Kidney (tissue), 14 donors: ENCODE results near the gene CLEC16A. TPM values are rescaled to one million over a fixed set of nuclear protein-coding genes. Genes with fewer than 3 reads are reported as not detected.

ENCODE experiments used
- DNase-seq, 5 donors: peaks; one replicate each; pipeline ENCODE4 v3.0.0-alpha.2; 2013 to 2020
- FAIRE-seq: peaks from 2 replicates; lab custom pipeline; 2012; peaks lifted over from hg19 to GRCh38; lab: Jason Lieb, UNC
- H3K27ac ChIP-seq, 2 donors: one replicate each; pipeline ENCODE4 v1.7.0; 2013; ENCODE audit warnings: low read depth in 2 of 2, low read length in 2 of 2, inconsistent platforms in 1 of 2
- H3K27me3 ChIP-seq: one replicate; pipeline ENCODE4 v1.7.1; 2013; ENCODE audit warnings: low read length, inconsistent platforms; ENCODE audit not compliant: control insufficient read depth, insufficient read depth
- H3K36me3 ChIP-seq, 3 donors: one replicate each; pipeline versions ENCODE4 v1.7.0 to v1.7.1; 2013; ENCODE audit warnings: low read length in 3 of 3, control low read depth in 1 of 3, inconsistent platforms in 1 of 3; ENCODE audit not compliant: insufficient read depth in 3 of 3, control insufficient read depth in 2 of 3
- H3K4me1 ChIP-seq, 3 donors: one replicate each; pipeline versions ENCODE4 v1.7.0 to v1.7.1; 2013; ENCODE audit warnings: low read length in 3 of 3, inconsistent platforms in 1 of 3, low read depth in 1 of 3; ENCODE audit not compliant: control insufficient read depth in 2 of 3, insufficient read depth in 2 of 3
- H3K4me3 ChIP-seq, 3 donors: one replicate each; pipeline versions ENCODE4 v1.7.0 to v1.8.1; 2013; ENCODE audit warnings: low read length in 3 of 3, control low read depth in 1 of 3, inconsistent platforms in 1 of 3
- H3K9ac ChIP-seq, 3 donors: one replicate each; pipeline versions ENCODE4 v1.7.0 to v1.7.1; 2013; ENCODE audit warnings: low read length in 3 of 3, control low read depth in 1 of 3, inconsistent platforms in 1 of 3
- H3K9me3 ChIP-seq, 3 donors: one replicate each; pipeline versions ENCODE4 v1.7.0 to v1.7.1; 2013; ENCODE audit warnings: low read length in 3 of 3, control low read depth in 1 of 3, inconsistent platforms in 1 of 3; ENCODE audit not compliant: control insufficient read depth in 2 of 3, insufficient read depth in 1 of 3
- intact Hi-C: fragments of 100-400 bp; cut with DNase I; formaldehyde crosslinking; loops from one replicate; pipeline ENCODE4 v1.11.1; 2022
- polyA plus RNA-seq: library from polyadenylated mRNA; stranded (reverse); fragments of 350-450 nt; fragmentation: Illumina TruSeq; extraction: RNeasy Lipid Tissue Mini Kit (QIAGEN cat#74804); gene quantifications from one replicate; pipeline ENCODE4 v1.2.3, GENCODE V29; 2014; ENCODE audit warnings: low read depth, low replicate concordance; ENCODE audit not compliant: insufficient read depth
- total RNA-seq: library from RNA; stranded (reverse); fragmentation: NEBNext Ultra II Directional; extraction: Animal tissue kit (Norgen Biotek cat#: 25700); gene quantifications from one replicate; pipeline ENCODE4 v1.2.1, GENCODE V29; 2021
- TF ChIP-seq, protein P1 (sequence below): IDR thresholded peaks from 3 replicates; pipeline ENCODE4 v1.5.1; 2012; ENCODE audit warnings: mild to moderate bottlenecking, moderate library complexity, borderline replicate concordance; ENCODE audit not compliant: insufficient read depth; ENCODE audit errors: extremely low read depth
- donor health status: control.
- donor health status: control.
- donor health status: control.
- donor health status: control.
- donor health status: control.
- donor health status: DM: yes; HTN: yes; CAD: no.
- donor health status: Normal renal cell carcinoma (clear cell type).

The CLEC16A gene
- total and polyA plus RNA-seq, 2 donors from 2014 or later = 10.8 to 51.9 TPM

DNA sequence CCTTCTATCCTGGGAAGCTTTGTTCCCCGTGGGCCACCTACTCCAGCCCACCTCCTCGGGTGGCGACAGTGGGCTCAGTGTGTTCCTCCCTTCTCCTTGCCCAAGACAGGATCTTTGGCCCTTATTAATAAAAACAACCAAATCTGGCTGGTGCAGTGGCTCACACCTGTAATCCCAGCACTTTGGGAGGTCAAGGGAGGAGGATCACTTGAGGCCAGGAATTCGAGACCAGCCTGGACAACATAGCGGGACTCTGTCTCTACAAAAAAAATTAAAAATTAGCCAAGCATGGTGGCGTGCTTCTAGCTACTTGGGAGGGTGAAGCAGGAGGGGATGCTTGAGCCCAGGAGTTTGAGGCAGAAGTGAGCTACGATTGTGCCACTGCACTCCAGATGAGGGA is 269.4 kb downstream of the CLEC16A start:
- H3K4me1 ChIP-seq = no peaks in the 10 kb centered on the region
- intact Hi-C loops = no loop called here
- DNase-seq (no peak), FAIRE-seq (no peak)
- TF ChIP-seq, protein P1, sequence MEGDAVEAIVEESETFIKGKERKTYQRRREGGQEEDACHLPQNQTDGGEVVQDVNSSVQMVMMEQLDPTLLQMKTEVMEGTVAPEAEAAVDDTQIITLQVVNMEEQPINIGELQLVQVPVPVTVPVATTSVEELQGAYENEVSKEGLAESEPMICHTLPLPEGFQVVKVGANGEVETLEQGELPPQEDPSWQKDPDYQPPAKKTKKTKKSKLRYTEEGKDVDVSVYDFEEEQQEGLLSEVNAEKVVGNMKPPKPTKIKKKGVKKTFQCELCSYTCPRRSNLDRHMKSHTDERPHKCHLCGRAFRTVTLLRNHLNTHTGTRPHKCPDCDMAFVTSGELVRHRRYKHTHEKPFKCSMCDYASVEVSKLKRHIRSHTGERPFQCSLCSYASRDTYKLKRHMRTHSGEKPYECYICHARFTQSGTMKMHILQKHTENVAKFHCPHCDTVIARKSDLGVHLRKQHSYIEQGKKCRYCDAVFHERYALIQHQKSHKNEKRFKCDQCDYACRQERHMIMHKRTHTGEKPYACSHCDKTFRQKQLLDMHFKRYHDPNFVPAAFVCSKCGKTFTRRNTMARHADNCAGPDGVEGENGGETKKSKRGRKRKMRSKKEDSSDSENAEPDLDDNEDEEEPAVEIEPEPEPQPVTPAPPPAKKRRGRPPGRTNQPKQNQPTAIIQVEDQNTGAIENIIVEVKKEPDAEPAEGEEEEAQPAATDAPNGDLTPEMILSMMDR = no peak
- no peak overlapping the region for H3K27ac ChIP-seq
- H3K36me3 ChIP-seq = no peaks in the 10 kb centered on the region
- H3K9ac ChIP-seq = no peak overlapping the region
- H3K27me3 ChIP-seq = no peaks in the 10 kb centered on the region
- peaks cover 0 to 18% (median 3%) of the 10 kb centered on the region in 3 donors for H3K9me3 ChIP-seq
- H3K4me3 ChIP-seq = no peak overlapping the region

DNA sequence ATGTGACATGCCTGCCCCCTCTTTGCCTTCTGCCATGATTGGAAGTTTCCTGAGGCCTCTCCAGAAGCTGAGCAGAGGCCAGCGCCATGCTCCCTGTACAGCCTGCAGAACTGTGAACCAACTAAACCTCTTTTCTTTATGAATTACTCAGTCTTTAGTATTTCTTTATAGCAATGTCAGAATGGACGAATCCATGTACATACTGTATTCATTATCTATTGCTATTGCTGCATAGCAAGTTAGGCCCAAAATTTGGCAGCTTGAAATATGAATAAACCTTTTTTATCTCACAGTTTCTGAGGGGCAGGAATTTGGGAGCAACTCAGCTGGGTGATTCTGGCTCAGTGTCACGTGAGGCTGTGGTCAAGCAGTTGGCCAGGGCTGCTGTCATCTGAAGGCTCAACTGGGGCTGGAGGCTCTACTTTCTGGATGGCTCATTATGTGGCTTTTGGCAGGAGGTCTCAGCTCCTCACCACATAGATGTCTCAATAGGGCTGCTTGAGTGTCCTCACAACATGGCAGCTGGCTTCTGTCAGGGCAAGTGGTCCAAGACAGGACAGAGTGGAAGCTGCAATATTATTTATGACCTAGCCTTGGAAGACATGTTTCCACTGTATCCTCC is 271.7 kb downstream of the CLEC16A start:
- H3K9me3 ChIP-seq = peaks cover 0 to 21% (median 3%) of the 10 kb centered on the region in 3 donors
- FAIRE-seq = no peak
- TF ChIP-seq, protein P1 = no peak

DNA sequence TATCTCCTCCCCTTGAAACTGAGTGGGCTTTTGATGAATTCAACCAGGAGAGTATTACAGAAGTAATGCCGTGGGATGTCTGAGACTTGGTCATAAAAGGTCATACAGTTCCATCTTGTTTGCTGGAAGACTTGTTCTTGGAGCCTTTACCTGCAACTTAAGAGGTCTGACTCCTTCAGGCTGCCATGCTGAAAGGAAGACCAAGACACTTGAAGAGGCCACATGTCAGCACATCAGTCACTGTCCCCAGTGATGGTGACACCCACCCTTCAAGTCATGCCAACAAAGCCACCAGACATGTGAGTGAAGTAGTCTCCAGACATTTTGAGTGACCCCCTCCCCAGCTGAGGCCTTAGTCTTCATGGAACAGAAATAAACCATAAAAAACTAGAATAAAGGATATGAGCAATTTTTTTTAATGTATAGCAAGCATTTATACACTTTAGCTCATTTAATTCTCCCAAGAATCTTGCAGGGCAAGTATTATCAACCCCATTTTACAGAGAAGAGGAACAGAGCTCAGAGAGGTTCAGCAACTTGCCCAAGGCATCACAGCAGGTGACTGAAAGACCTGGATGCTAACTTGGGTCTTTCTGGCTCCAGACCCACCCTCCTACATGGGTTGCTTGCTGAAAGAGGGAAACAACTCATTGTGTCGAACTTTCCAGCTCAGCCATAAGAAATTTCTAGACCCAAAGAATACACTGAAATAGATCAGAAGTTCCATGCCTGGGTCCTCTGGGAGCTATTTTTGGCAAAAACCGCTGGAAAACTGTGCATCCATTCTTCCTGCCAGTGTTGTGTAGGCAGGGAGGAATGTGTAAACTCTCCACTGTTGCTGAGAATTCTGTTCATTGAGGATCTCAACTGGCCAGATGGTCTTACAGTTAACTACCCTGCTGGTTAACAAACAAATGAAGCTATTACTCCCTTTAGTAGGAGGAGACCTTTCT is 273.6 kb downstream of the CLEC16A start:
- FAIRE-seq (no peak), DNase-seq (no peak)
- no peak overlapping the region for H3K4me3 ChIP-seq
- H3K27ac ChIP-seq = no peak overlapping the region
- H3K36me3 ChIP-seq = no peaks in the 10 kb centered on the region
- no peak overlapping the region for H3K9ac ChIP-seq
- peaks cover 0 to 21% (median 3%) of the 10 kb centered on the region in 3 donors for H3K9me3 ChIP-seq
- H3K27me3 ChIP-seq = no peaks in the 10 kb centered on the region
- intact Hi-C loops = no loop called here
- no peaks in the 10 kb centered on the region for H3K4me1 ChIP-seq
- TF ChIP-seq, protein P1 = no peak

More for the DNA sequence above, 271.7 kb downstream of the CLEC16A start:
- no peaks in the 10 kb centered on the region for H3K36me3 ChIP-seq
- intact Hi-C loops = no loop called here
- no peaks in the 10 kb centered on the region for H3K27me3 ChIP-seq
- DNase-seq = no peak
- no peak overlapping the region for H3K9ac ChIP-seq
- no peaks in the 10 kb centered on the region for H3K4me1 ChIP-seq
- no peak overlapping the region for H3K4me3 ChIP-seq
- no peak overlapping the region for H3K27ac ChIP-seq
